ENCODE results near the gene CGRRF1.

CGRRF1 gene

DNA sequence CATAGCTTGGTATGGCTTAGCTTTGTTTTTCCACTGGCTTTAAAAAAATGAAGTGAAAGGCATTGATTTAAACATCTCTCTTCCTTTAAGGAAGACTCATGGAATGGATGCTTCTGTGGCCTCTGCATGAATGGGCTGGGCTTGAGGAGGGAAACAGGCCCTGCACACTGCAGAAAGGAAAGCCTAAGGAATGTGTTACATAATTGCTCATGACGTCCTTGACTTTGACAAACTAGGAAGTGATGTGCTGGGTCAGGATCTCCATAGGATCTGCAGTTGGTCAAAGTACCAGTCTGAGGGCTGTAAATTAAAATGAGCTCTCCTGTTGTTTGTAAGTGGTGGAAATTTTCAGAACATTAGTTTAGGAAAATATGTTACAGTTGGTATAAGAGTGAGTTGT is 69.9 kb downstream of the CGRRF1 start:
- DNase-seq, result no peak

DNA sequence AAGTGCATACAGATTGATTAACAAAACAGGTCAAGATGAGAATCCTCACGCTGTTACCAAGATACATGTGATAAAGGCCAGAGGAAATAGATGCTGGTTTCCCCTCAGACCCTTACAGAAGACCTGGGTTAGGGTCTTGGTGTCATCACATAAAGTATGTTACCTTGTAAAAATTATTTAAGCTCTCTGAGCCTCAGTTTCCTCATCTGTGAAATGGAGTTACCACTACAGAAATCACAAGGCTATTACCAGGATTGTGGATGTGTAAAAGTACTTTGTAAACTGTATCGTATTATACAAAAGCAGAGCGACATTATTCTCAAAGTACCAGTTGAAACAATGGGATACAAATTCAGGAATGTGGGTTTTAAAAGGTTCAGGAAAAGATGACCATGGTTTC is 71.2 kb downstream of the CGRRF1 start:
- DNase-seq, result no peak

DNA sequence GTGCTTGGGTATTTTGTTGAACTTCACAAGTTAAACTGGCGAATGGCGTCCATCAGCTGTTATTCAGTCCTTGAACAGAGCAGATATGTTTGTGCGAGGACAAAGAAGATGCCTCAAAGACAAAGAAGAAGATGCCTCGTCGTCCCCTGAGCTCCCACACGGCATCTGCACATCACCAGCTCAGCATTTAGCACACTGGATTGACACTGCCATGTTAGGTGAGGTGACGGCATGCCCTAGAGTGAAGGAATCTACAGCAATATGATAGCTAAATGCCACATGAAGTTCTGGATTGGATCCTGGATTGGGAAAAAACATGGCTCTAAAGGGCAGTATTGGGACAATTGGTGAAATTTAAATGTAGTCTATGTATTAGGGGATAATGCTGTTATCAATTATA is 72.6 kb downstream of the CGRRF1 start:
- no peak for DNase-seq

DNA sequence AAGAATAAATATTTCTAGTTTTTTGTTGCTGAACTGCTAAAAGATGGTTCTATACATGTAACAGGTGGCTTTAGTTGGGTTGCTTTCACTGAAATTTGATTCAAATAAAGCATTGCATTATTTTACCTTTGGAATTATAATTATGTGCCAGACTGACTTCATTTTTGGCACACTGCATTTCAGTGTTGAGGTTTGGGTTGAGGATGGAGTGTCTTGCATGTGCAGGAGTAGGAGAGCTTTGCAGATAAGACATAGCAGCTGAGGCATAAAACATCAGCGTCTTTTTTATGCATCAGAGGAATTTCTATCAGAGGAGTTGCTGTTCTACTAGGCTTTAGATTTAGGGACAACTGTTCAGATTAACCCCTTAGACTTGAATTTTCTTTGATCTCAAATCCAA is 74.4 kb downstream of the CGRRF1 start:
- DNase-seq, result no peak

DNA sequence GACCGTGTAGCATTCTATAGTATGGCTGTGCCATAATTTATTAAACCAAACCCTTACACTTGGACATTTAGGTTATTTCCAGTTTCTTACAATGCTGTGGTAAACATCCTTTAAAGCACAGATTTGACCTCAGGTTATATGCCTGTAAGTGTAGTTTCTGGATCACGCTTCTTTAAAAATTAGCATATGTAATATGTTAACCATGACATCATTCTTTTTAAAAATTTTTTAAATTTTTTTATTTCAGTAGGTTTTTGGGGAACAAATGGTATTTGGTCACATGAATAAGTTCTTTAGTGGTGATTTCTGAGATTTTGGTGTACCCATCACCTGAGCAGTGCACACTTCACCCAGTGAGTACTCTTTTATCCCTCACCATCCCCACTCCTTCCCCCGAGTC is 75.5 kb downstream of the CGRRF1 start:
- no peak for DNase-seq

Measured in NCI-H774 (cell line).